Measurements from ENCODE around the gene GSDME.

DNA sequence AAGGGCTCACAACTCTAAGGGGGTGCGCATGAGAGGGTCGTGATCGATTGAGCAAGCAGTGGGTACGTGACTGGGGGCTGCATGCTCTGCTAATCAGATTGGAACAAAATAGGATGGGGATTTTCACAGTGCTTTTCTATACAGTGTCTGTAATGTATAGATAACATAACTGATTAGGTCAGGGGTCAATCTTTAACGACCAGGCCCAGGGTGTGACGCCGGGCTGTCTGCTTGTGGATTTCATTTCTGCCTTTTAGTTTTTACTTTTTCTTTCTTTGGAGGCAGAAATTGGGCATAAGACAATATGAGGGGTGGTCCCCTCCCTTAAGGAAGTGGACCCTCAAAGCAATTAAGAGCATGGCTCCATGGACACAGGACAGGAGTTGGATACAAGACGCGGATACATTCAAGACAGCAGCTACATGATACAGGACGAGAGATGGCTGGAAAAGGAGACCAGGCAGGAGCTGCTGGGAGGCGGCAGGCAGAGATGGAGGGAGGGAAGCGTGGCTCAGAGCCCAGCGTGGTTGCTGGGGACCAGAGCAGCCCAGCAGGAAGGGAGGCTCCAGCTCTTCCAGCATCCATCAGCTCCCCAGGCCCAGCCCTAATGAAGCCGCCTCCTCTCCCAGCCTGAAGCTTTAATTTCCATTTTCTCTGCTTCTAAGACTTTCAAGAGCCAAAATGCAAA, 31.6 kb downstream of the GSDME start:
- TF ChIP-seq, protein P1, sequence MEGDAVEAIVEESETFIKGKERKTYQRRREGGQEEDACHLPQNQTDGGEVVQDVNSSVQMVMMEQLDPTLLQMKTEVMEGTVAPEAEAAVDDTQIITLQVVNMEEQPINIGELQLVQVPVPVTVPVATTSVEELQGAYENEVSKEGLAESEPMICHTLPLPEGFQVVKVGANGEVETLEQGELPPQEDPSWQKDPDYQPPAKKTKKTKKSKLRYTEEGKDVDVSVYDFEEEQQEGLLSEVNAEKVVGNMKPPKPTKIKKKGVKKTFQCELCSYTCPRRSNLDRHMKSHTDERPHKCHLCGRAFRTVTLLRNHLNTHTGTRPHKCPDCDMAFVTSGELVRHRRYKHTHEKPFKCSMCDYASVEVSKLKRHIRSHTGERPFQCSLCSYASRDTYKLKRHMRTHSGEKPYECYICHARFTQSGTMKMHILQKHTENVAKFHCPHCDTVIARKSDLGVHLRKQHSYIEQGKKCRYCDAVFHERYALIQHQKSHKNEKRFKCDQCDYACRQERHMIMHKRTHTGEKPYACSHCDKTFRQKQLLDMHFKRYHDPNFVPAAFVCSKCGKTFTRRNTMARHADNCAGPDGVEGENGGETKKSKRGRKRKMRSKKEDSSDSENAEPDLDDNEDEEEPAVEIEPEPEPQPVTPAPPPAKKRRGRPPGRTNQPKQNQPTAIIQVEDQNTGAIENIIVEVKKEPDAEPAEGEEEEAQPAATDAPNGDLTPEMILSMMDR (conservative IDR thresholded peaks at IDR 0.05; ENCODE audit: low read depth, low read length) = no peak
- no peak for TF ChIP-seq RAD21 (IDR thresholded peaks at IDR 0.05; ENCODE audit: low read length)
- no peak for TF ChIP-seq RFX5 (IDR thresholded peaks at IDR 0.05; ENCODE audit: low read depth, low read length)
- no peak for TF ChIP-seq POLR2A (IDR thresholded peaks at IDR 0.05; ENCODE audit: low read depth, low read length)
- TF ChIP-seq BHLHE40 (IDR thresholded peaks at IDR 0.05; ENCODE audit: low read depth, low read length) = no peak
- TF ChIP-seq FOS (IDR thresholded peaks at IDR 0.05; ENCODE audit: low read depth, low read length) = no peak
- no peak for TF ChIP-seq MAFK (IDR thresholded peaks at IDR 0.05; ENCODE audit: low read depth, low read length)
- no peak for TF ChIP-seq MAZ (IDR thresholded peaks at IDR 0.05; ENCODE audit: borderline replicate concordance, low read depth, low read length)
- TF ChIP-seq SMC3 (IDR thresholded peaks at IDR 0.05; ENCODE audit: low read depth, low read length) = no peak
- TF ChIP-seq MXI1 (IDR thresholded peaks at IDR 0.05; ENCODE audit: borderline replicate concordance, low read depth, low read length) = no peak
- TF ChIP-seq RCOR1 (IDR thresholded peaks at IDR 0.05; ENCODE audit: insufficient replicate concordance, low read length) = no peak
- TF ChIP-seq, protein P2, sequence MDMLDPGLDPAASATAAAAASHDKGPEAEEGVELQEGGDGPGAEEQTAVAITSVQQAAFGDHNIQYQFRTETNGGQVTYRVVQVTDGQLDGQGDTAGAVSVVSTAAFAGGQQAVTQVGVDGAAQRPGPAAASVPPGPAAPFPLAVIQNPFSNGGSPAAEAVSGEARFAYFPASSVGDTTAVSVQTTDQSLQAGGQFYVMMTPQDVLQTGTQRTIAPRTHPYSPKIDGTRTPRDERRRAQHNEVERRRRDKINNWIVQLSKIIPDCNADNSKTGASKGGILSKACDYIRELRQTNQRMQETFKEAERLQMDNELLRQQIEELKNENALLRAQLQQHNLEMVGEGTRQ (IDR thresholded peaks at IDR 0.05; ENCODE audit: low read depth, low read length) = no peak
- TF ChIP-seq NFE2L2 (IDR thresholded peaks at IDR 0.05; ENCODE audit: low read depth, low read length) = no peak
- TF ChIP-seq ELK1 (IDR thresholded peaks at IDR 0.05; ENCODE audit: borderline replicate concordance, low read depth, low read length) = no peak
